Measurements from ENCODE around the gene FBXL16.

DNA sequence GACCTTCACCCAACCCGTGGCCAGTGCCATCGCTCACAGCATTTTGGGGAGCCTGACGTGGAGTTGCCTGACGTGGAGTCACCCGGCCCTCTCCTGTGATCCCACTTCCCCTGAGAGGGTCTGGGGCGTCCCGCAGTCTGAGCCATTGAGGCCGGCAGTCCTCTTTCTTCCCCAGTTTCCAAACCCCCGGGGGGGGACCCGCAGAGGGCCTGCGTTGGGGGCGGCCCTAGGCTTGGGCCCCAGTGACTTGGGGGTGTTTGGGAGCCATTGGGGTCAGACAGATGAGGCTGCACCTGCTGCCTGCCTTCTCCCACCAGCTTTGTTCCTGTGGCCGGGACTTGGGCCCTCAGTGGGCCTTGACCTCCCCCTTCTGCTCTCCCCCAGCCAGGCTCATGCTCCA lies 35.9 kb downstream of the FBXL16 start:
- no peak for TF ChIP-seq ZNF549 (tag by site-specific recombination; IDR thresholded peaks at IDR 0.05)
- TF ChIP-seq KLF9 (tag by site-specific recombination; IDR thresholded peaks at IDR 0.05; ENCODE audit: low read depth) = no peak
- TF ChIP-seq, protein P1, sequence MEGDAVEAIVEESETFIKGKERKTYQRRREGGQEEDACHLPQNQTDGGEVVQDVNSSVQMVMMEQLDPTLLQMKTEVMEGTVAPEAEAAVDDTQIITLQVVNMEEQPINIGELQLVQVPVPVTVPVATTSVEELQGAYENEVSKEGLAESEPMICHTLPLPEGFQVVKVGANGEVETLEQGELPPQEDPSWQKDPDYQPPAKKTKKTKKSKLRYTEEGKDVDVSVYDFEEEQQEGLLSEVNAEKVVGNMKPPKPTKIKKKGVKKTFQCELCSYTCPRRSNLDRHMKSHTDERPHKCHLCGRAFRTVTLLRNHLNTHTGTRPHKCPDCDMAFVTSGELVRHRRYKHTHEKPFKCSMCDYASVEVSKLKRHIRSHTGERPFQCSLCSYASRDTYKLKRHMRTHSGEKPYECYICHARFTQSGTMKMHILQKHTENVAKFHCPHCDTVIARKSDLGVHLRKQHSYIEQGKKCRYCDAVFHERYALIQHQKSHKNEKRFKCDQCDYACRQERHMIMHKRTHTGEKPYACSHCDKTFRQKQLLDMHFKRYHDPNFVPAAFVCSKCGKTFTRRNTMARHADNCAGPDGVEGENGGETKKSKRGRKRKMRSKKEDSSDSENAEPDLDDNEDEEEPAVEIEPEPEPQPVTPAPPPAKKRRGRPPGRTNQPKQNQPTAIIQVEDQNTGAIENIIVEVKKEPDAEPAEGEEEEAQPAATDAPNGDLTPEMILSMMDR (tag by site-specific recombination; IDR thresholded peaks at IDR 0.05) = no peak
- no peak for TF ChIP-seq ZNF175 (tag by site-specific recombination; IDR thresholded peaks at IDR 0.05)
- no peak for TF ChIP-seq PRDM1 (tag by site-specific recombination; IDR thresholded peaks at IDR 0.05)
- TF ChIP-seq ZNF629 (tag by site-specific recombination; IDR thresholded peaks at IDR 0.05) = no peak
- TF ChIP-seq, protein P2, sequence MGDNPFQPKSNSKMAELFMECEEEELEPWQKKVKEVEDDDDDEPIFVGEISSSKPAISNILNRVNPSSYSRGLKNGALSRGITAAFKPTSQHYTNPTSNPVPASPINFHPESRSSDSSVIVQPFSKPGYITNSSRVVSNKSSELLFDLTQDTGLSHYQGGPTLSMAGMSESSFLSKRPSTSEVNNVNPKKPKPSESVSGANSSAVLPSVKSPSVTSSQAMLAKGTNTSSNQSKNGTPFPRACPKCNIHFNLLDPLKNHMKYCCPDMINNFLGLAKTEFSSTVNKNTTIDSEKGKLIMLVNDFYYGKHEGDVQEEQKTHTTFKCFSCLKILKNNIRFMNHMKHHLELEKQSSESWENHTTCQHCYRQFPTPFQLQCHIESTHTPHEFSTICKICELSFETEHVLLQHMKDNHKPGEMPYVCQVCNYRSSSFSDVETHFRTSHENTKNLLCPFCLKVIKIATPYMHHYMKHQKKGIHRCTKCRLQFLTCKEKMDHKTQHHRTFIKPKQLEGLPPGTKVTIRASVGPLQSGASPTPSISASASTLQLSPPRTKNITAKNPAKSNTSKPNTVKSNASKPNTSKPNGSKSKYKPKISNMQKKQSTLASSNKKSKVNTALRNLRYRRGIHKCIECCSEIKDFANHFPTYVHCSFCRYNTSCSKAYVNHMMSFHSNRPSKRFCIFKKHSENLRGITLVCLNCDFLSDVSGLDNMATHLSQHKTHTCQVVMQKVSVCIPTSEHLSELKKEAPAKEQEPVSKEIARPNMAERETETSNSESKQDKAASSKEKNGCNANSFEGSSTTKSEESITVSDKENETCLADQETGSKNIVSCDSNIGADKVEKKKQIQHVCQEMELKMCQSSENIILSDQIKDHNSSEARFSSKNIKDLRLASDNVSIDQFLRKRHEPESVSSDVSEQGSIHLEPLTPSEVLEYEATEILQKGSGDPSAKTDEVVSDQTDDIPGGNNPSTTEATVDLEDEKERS (tag by site-specific recombination; IDR thresholded peaks at IDR 0.05) = no peak

All from HEK293 (cell line).